ENCODE data around the gene GAN.
A peak's percentile ranks its signal among the peaks of the same experiment; 100 is the strongest.
"Not testable (repeated sequence)": the region's sequence is repeated elsewhere in the genome, so short reads cannot be mapped to it uniquely, and the experiment has no call there.

GAN gene

GRCh38 chr16:81399909-81400308 lies 85.1 kb downstream of the GAN start:
- no peak for DNase-seq (ENCODE audit: low spot score)

GRCh38 chr16:81401035-81401950 lies 86.5 kb downstream of the GAN start:
- DNase-seq (ENCODE audit: low spot score) = peak; percentile 70

- DNase-seq (ENCODE audit: low spot score) = no peak
These were observed 88.4 kb downstream of the GAN start for GRCh38 chr16:81403208-81403600.

GRCh38 chr16:81403601-81404391 lies 89.0 kb downstream of the GAN start:
- DNase-seq (ENCODE audit: low spot score) = peak; percentile 93

GRCh38 chr16:81405002-81405401 lies 90.2 kb downstream of the GAN start:
- not testable (repeated sequence) for DNase-seq (ENCODE audit: low spot score)

GRCh38 chr16:81405702-81406113 lies 90.9 kb downstream of the GAN start:
- peak; percentile 92 for DNase-seq (ENCODE audit: low spot score)

GRCh38 chr16:81408409-81408950 lies 93.7 kb downstream of the GAN start:
- DNase-seq (ENCODE audit: low spot score) = no peak

GRCh38 chr16:81409016-81409556 lies 94.3 kb downstream of the GAN start:
- no peak for DNase-seq (ENCODE audit: low spot score)

- no peak for DNase-seq (ENCODE audit: low spot score)
These were observed 96.0 kb downstream of the GAN start for GRCh38 chr16:81410643-81411293.

- no peak for DNase-seq (ENCODE audit: low spot score)
These were observed 98.7 kb downstream of the GAN start for GRCh38 chr16:81413245-81413990.

- DNase-seq (ENCODE audit: low spot score) = no peak
These were observed 101.0 kb downstream of the GAN start for GRCh38 chr16:81415751-81416150.

GRCh38 chr16:81416749-81417148 lies 102.0 kb downstream of the GAN start:
- no peak for DNase-seq (ENCODE audit: low spot score)

- no peak for DNase-seq (ENCODE audit: low spot score)
These were observed 102.4 kb downstream of the GAN start for GRCh38 chr16:81417210-81417609.

- DNase-seq (ENCODE audit: low spot score) = no peak
These were observed 105.0 kb downstream of the GAN start for GRCh38 chr16:81419806-81420205.

- no peak for DNase-seq (ENCODE audit: low spot score)
These were observed 106.4 kb downstream of the GAN start for GRCh38 chr16:81421126-81421525.

- DNase-seq (ENCODE audit: low spot score) = no peak
These were observed 106.8 kb downstream of the GAN start for GRCh38 chr16:81421536-81421935.

- not testable (repeated sequence) for DNase-seq (ENCODE audit: low spot score)
These were observed 107.4 kb downstream of the GAN start for GRCh38 chr16:81422153-81422552.

- DNase-seq (ENCODE audit: low spot score) = no peak
These were observed 110.0 kb downstream of the GAN start for GRCh38 chr16:81424771-81425170.

- DNase-seq (ENCODE audit: low spot score) = no peak
These were observed 112.5 kb downstream of the GAN start for GRCh38 chr16:81427219-81427618.

GRCh38 chr16:81429045-81429521 lies 114.3 kb downstream of the GAN start:
- DNase-seq (ENCODE audit: low spot score) = peak; percentile 71

Measured in GM03348 (cell line).